ENCODE measurements around the gene CAMK4.

The CAMK4 gene

GRCh38 chr5:111223787-111224560 lies at the start of gene CAMK4:
Gene CAMK4, plus strand, starts transcription at chr5:111224384. Its CDS starts 100 bp downstream, at chr5:111224484.
- DNase-seq, result peak; percentile 36

- no peak for DNase-seq
These were observed 41.1 kb upstream of the CAMK4 start for GRCh38 chr5:111183064-111183463.

- no peak for DNase-seq
These were observed 37.1 kb upstream of the CAMK4 start for GRCh38 chr5:111187079-111187478.

- DNase-seq, result no peak
These were observed 30.1 kb upstream of the CAMK4 start for GRCh38 chr5:111194053-111194452.

GRCh38 chr5:111194925-111195324 lies 29.3 kb upstream of the CAMK4 start:
- DNase-seq, result no peak

GRCh38 chr5:111197523-111197922 lies 26.7 kb upstream of the CAMK4 start:
- DNase-seq, result no peak

GRCh38 chr5:111198281-111198966 lies 25.8 kb upstream of the CAMK4 start:
- DNase-seq, result no peak

GRCh38 chr5:111200828-111201227 lies 23.4 kb upstream of the CAMK4 start:
- no peak for DNase-seq

- DNase-seq, result no peak
These were observed 22.5 kb upstream of the CAMK4 start for GRCh38 chr5:111201705-111202104.

GRCh38 chr5:111211341-111211740 lies 12.8 kb upstream of the CAMK4 start:
- DNase-seq, result no peak

GRCh38 chr5:111214052-111214742 lies 10.0 kb upstream of the CAMK4 start:
- no peak for DNase-seq

- DNase-seq, result no peak
These were observed 8.2 kb upstream of the CAMK4 start for GRCh38 chr5:111215971-111216370.

GRCh38 chr5:111221139-111221538 lies 3.0 kb upstream of the CAMK4 start:
- no peak for DNase-seq

- DNase-seq, result no peak
These were observed 940 bp upstream of the CAMK4 start for GRCh38 chr5:111223101-111223786.

- no peak for DNase-seq
These were observed 569 bp downstream of the CAMK4 start for GRCh38 chr5:111224561-111225345.

GRCh38 chr5:111225926-111226325 lies 1.7 kb downstream of the CAMK4 start:
- DNase-seq, result no peak

- DNase-seq, result no peak
These were observed 2.4 kb downstream of the CAMK4 start for GRCh38 chr5:111226556-111226955.

GRCh38 chr5:111227226-111227782 lies 3.1 kb downstream of the CAMK4 start:
- DNase-seq, result no peak

- no peak for DNase-seq
These were observed 3.6 kb downstream of the CAMK4 start for GRCh38 chr5:111227801-111228200.

GRCh38 chr5:111228520-111229220 lies 4.5 kb downstream of the CAMK4 start:
- DNase-seq, result no peak

GRCh38 chr5:111229221-111229835 lies 5.1 kb downstream of the CAMK4 start:
- DNase-seq, result no peak
